Activated CD8-positive, alpha-beta T cell treated with anti-CD3 and anti-CD28 coated beads for 36 hours (primary cell): ENCODE results near the gene AGBL1. TPM values are rescaled to one million over a fixed set of nuclear protein-coding genes. Genes with fewer than 3 reads are reported as not detected.

Experiments used
- ATAC-seq: fragments of 200-7000 bp; cut with Tn5 transposase; one replicate; pipeline ENCODE4 v1.10.0; 2021; ENCODE audit warnings: mild to moderate bottlenecking, moderate library complexity
- CTCF ChIA-PET: fragments of 350-600 bp; sonication (Branson Sonifier 250); formaldehyde crosslinking; loops from one replicate; lab custom pipeline; 2021; ENCODE audit warnings: antibody characterized with exemption; lab: Charles Lee
- POLR2A ChIA-PET: fragments of 350-600 bp; sonication (Branson Sonifier 250); formaldehyde crosslinking; loops from one replicate; lab custom pipeline; 2021; ENCODE audit warnings: antibody characterized with exemption; lab: Charles Lee
- DNase-seq: peaks from one replicate; pipeline ENCODE4 v3.0.0-alpha.2; 2020
- H3K27ac Mint-ChIP-seq: one replicate; pipeline ENCODE4 v1.8.0; 2021; ENCODE audit warnings: mild to moderate bottlenecking, mixed read lengths
- H3K27me3 Mint-ChIP-seq: one replicate; pipeline ENCODE4 v1.8.0; 2021; ENCODE audit warnings: mixed read lengths
- H3K36me3 Mint-ChIP-seq: one replicate; pipeline ENCODE4 v1.8.0; 2021; ENCODE audit warnings: low read depth, mixed read lengths
- H3K4me1 Mint-ChIP-seq: one replicate; pipeline ENCODE4 v1.8.0; 2021; ENCODE audit warnings: low read depth, mixed read lengths
- H3K4me3 Mint-ChIP-seq: one replicate; pipeline ENCODE4 v1.8.0; 2021; ENCODE audit warnings: mild to moderate bottlenecking, moderate library complexity, mixed read lengths
- H3K9me3 Mint-ChIP-seq: one replicate; pipeline ENCODE4 v1.8.0; 2021; ENCODE audit warnings: mixed read lengths
- CTCF ChIP-seq: fragments of 200-600 bp; IDR thresholded peaks from one replicate; pipeline ENCODE4 v1.8.0; 2022; ENCODE audit warnings: antibody characterized with exemption, mild to moderate bottlenecking
- intact Hi-C: fragments of 100-400 bp; cut with micrococcal nuclease; formaldehyde crosslinking; loops from one replicate; pipeline ENCODE4 v1.10.0; 2022
- total RNA-seq, 2 experiments: library from RNA; stranded (reverse); gene quantifications; one replicate each; pipeline ENCODE4 v1.2.3, GENCODE V29; 2021

The AGBL1 gene
- total RNA-seq, 2 experiments from 2014 or later, result not detected

DNA sequence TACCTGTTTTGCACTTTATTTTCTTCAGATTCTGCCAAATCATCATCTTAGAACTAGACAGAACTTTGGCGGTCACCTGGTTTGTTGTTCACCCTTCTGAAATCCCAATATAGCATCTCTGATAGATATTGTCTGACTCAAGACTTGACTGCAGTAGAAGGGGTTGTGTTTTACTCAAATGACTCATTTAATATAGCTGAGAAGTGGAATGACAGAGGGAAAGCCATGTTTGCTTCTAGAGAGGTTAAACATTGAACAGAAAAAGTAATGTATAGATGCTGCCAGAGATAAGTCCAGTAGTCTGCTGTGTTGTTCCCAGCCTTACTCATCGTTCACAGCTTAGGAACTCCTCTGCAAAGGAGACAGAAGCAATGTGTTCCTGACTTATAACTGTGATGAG is 402.0 kb downstream of the AGBL1 start:
- no peaks in the 10 kb centered on the region for H3K36me3 Mint-ChIP-seq
- no peak for TF ChIP-seq CTCF
- ATAC-seq, result no peak

DNA sequence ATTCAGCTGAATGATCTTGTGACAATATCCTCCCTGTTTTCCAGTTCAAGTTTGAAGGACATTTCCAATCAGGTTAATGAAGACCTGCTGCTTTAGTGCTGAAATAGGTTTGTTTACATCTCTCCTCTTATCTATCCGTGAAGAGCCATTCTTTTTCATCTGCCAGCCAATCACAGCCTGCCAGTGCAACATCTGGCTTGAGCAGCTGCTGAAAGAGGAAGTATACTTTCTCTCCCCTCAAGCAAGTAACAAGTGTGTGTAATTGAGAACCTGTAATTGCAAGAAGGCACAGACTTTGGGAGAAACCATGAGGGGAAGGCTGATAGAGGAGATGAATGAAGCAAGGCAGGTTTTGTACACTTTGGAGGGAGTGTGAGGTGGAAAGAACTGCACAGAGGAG is 404.3 kb downstream of the AGBL1 start:
- Mint-ChIP-seq H3K27me3 (no peaks in the 10 kb centered on the region), H3K4me3 (no peak overlapping the region), H3K27ac (no peak overlapping the region), H3K9me3 (peaks cover 4% of the 10 kb centered on the region), H3K36me3 (no peaks in the 10 kb centered on the region), H3K4me1 (no peaks in the 10 kb centered on the region)
- ATAC-seq (no peak), DNase-seq (no peak)
- TF ChIP-seq CTCF, result no peak
- intact Hi-C loops, result no loop called here
- POLR2A ChIA-PET, result no interaction called here
- CTCF ChIA-PET, result no interaction called here

More for the DNA sequence above, 402.0 kb downstream of the AGBL1 start:
- intact Hi-C loops, result no loop called here
- Mint-ChIP-seq H3K4me1 (no peaks in the 10 kb centered on the region), H3K4me3 (no peak overlapping the region), H3K9me3 (peaks cover 4% of the 10 kb centered on the region), H3K27me3 (no peaks in the 10 kb centered on the region), H3K27ac (no peak overlapping the region)
- CTCF ChIA-PET, result no interaction called here
- POLR2A ChIA-PET, result no interaction called here
- DNase-seq, result no peak

- intact Hi-C loops, result no loop called here
- CTCF ChIA-PET, result no interaction called here
- Mint-ChIP-seq H3K27ac (no peak overlapping the region), H3K4me3 (no peak overlapping the region), H3K36me3 (no peaks in the 10 kb centered on the region), H3K9me3 (no peaks in the 10 kb centered on the region), H3K4me1 (no peaks in the 10 kb centered on the region), H3K27me3 (no peaks in the 10 kb centered on the region)
- no peak for DNase-seq
- no peak for ATAC-seq
- POLR2A ChIA-PET, result no interaction called here
- no peak for TF ChIP-seq CTCF
These were observed 408.4 kb downstream of the AGBL1 start for GRCh38 chr15:86488046-86488445.

- H3K4me1 Mint-ChIP-seq, result no peaks in the 10 kb centered on the region
- ChIA-PET CTCF (no interaction called here), POLR2A (no interaction called here)
- intact Hi-C loops, result no loop called here
- no peak for ATAC-seq
- DNase-seq, result no peak
- H3K4me3 Mint-ChIP-seq, result no peak overlapping the region
- H3K36me3 Mint-ChIP-seq, result no peaks in the 10 kb centered on the region
- no peaks in the 10 kb centered on the region for H3K27me3 Mint-ChIP-seq
- H3K9me3 Mint-ChIP-seq, result no peaks in the 10 kb centered on the region
- no peak overlapping the region for H3K27ac Mint-ChIP-seq
- TF ChIP-seq CTCF, result no peak
These were observed 410.3 kb downstream of the AGBL1 start for GRCh38 chr15:86489981-86490380.

DNA sequence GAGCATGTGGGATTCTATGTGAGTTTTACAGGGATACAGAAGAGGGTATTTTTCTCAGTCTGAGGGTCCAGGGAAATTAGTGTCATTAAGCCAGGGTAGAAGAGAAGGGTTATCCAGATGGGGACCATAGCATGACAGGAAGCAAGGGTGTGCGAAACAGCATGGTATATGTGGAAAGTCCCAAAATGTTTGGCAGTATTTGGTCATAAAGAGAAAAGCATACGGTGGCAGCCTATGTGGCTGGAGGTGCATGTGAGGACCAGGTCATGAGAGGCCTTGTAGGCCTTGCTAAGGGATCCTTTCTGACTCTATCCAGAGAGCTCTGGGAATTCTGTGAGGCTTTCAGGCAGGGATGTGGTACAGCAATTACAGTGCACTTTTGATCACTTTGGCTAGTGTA is 411.4 kb downstream of the AGBL1 start:
- no peaks in the 10 kb centered on the region for H3K36me3 Mint-ChIP-seq
- DNase-seq (no peak), ATAC-seq (no peak)
- no peak for TF ChIP-seq CTCF
- POLR2A ChIA-PET, result no interaction called here
- no peaks in the 10 kb centered on the region for H3K27me3 Mint-ChIP-seq
- H3K9me3 Mint-ChIP-seq, result no peaks in the 10 kb centered on the region
- no peak overlapping the region for H3K27ac Mint-ChIP-seq
- intact Hi-C loops, result no loop called here
- no peaks in the 10 kb centered on the region for H3K4me1 Mint-ChIP-seq
- CTCF ChIA-PET, result no interaction called here
- no peak overlapping the region for H3K4me3 Mint-ChIP-seq
